Measurements from ENCODE around the gene TRABD2B. TPM values are rescaled to one million over a fixed set of nuclear protein-coding genes. Genes with fewer than 3 reads are reported as not detected.

Gene TRABD2B
- total and polyA plus RNA-seq, 2 of the 13 experiments (the other 11 are each of a cell fraction or from before 2014, with no cell fraction given): 0.04 TPM; not detected in 1

- TF ChIP-seq, protein P1, sequence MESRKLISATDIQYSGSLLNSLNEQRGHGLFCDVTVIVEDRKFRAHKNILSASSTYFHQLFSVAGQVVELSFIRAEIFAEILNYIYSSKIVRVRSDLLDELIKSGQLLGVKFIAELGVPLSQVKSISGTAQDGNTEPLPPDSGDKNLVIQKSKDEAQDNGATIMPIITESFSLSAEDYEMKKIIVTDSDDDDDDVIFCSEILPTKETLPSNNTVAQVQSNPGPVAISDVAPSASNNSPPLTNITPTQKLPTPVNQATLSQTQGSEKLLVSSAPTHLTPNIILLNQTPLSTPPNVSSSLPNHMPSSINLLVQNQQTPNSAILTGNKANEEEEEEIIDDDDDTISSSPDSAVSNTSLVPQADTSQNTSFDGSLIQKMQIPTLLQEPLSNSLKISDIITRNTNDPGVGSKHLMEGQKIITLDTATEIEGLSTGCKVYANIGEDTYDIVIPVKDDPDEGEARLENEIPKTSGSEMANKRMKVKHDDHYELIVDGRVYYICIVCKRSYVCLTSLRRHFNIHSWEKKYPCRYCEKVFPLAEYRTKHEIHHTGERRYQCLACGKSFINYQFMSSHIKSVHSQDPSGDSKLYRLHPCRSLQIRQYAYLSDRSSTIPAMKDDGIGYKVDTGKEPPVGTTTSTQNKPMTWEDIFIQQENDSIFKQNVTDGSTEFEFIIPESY (CRISPR knock-in tag; IDR thresholded peaks at IDR 0.05): peak; percentile 95
- TF ChIP-seq ZNF788 (CRISPR knock-in tag; IDR thresholded peaks at IDR 0.05; ENCODE audit: borderline replicate concordance) (peak; percentile 28; the same call in 1 of the 2 replicates), ZSCAN22 (CRISPR knock-in tag; IDR thresholded peaks at IDR 0.05) (no peak), SIX1 (CRISPR knock-in tag; IDR thresholded peaks at IDR 0.05; ENCODE audit: borderline replicate concordance) (no peak), RARA (CRISPR knock-in tag; IDR thresholded peaks at IDR 0.05) (0 out of 2 replicates have a peak, but pooled peaks have one; percentile 31), NR2C2 (CRISPR knock-in tag; IDR thresholded peaks at IDR 0.05; ENCODE audit: borderline replicate concordance) (peak; percentile 31; the same call in 1 of the 2 replicates), CBX1 (IDR thresholded peaks at IDR 0.05; ENCODE audit: low read depth) (peak; percentile 66), SALL1 (CRISPR knock-in tag; IDR thresholded peaks at IDR 0.05) (peak; percentile 43; the same call in 1 of the 2 replicates), ZMYM3 (CRISPR knock-in tag; IDR thresholded peaks at IDR 0.05) (peak; percentile 33; the same call in 1 of the 2 replicates), RAD21 (CRISPR knock-in tag; IDR thresholded peaks at IDR 0.05) (0 out of 2 replicates have a peak, but pooled peaks have one; percentile 20), STAG1 (CRISPR knock-in tag; IDR thresholded peaks at IDR 0.05) (peak; percentile 63), SMC3 (IDR thresholded peaks at IDR 0.05; ENCODE audit: low read length) (peak; percentile 25; the same call in 1 of the 2 replicates), ZNF138 (CRISPR knock-in tag; IDR thresholded peaks at IDR 0.05; ENCODE audit: low read depth) (0 out of 2 replicates have a peak, but pooled peaks have one; percentile 9), PHF8 (CRISPR knock-in tag; IDR thresholded peaks at IDR 0.05) (no peak), ZBTB38 (CRISPR knock-in tag; IDR thresholded peaks at IDR 0.05) (no peak), NR2F1 (CRISPR knock-in tag; IDR thresholded peaks at IDR 0.05) (peak; percentile 85 to 94), NR2F6 (IDR thresholded peaks at IDR 0.05) (peak; percentile 98), NR2F6 (CRISPR knock-in tag; IDR thresholded peaks at IDR 0.05) (peak; percentile 99), NR2F2 (IDR thresholded peaks at IDR 0.05; ENCODE audit: borderline replicate concordance, low read depth) (peak; percentile 65; the same call in 1 of the 2 replicates)
- TF ChIP-seq, protein P2, sequence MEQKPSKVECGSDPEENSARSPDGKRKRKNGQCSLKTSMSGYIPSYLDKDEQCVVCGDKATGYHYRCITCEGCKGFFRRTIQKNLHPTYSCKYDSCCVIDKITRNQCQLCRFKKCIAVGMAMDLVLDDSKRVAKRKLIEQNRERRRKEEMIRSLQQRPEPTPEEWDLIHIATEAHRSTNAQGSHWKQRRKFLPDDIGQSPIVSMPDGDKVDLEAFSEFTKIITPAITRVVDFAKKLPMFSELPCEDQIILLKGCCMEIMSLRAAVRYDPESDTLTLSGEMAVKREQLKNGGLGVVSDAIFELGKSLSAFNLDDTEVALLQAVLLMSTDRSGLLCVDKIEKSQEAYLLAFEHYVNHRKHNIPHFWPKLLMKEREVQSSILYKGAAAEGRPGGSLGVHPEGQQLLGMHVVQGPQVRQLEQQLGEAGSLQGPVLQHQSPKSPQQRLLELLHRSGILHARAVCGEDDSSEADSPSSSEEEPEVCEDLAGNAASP (CRISPR knock-in tag; IDR thresholded peaks at IDR 0.05; ENCODE audit: borderline replicate concordance): peak; percentile 55; the same call in 1 of the 2 replicates
- TF ChIP-seq, protein P3, sequence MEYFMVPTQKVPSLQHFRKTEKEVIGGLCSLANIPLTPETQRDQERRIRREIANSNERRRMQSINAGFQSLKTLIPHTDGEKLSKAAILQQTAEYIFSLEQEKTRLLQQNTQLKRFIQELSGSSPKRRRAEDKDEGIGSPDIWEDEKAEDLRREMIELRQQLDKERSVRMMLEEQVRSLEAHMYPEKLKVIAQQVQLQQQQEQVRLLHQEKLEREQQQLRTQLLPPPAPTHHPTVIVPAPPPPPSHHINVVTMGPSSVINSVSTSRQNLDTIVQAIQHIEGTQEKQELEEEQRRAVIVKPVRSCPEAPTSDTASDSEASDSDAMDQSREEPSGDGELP (IDR thresholded peaks at IDR 0.05; ENCODE audit: borderline replicate concordance, low read depth): peak; percentile 48; the same call in 1 of the 2 replicates
Measured at GRCh38 chr1:47755101-47755990, 241.8 kb downstream of the TRABD2B start (continued).
